ENCODE measurements around the gene ATXN7L3.
"Not testable (repeated sequence)": the region's sequence is repeated elsewhere in the genome, so short reads cannot be mapped to it uniquely, and the experiment has no call there.

Gene ATXN7L3

GRCh38 chr17:44170499-44171201 is 29.0 kb downstream of the ATXN7L3 start, which contains the start of gene ASB16:
Gene ASB16, plus strand, starts transcription at chr17:44170704. Its CDS starts 86 bp downstream, at chr17:44170790.
- no peak for DNase-seq

- no peak for DNase-seq
Observed at GRCh38 chr17:44170135-44170498, 29.6 kb downstream of the ATXN7L3 start.

GRCh38 chr17:44167181-44167861 is 32.4 kb downstream of the ATXN7L3 start:
- no peak for DNase-seq

GRCh38 chr17:44164476-44164875 is 35.2 kb downstream of the ATXN7L3 start:
- no peak for DNase-seq

GRCh38 chr17:44159519-44160210 is 40.0 kb downstream of the ATXN7L3 start:
- DNase-seq, result no peak

- no peak for DNase-seq
Observed at GRCh38 chr17:44155488-44155887, 44.2 kb downstream of the ATXN7L3 start.

- DNase-seq, result no peak
Observed at GRCh38 chr17:44152875-44153274, 46.8 kb downstream of the ATXN7L3 start.

GRCh38 chr17:44149750-44150329 is 49.8 kb downstream of the ATXN7L3 start:
- DNase-seq, result no peak

- DNase-seq, result not testable (repeated sequence)
Observed at GRCh38 chr17:44149066-44149465, 50.6 kb downstream of the ATXN7L3 start.

- DNase-seq, result no peak
Observed at GRCh38 chr17:44147812-44148211, 51.9 kb downstream of the ATXN7L3 start.

- DNase-seq, result no peak
Observed at GRCh38 chr17:44146375-44147346, 53.0 kb downstream of the ATXN7L3 start.

- no peak for DNase-seq
Observed at GRCh38 chr17:44144966-44145739, 54.5 kb downstream of the ATXN7L3 start.

- DNase-seq, result not testable (repeated sequence)
Observed at GRCh38 chr17:44143921-44144320, 55.8 kb downstream of the ATXN7L3 start.
